Activated effector memory CD4-positive, alpha-beta T cell treated with anti-CD3 and anti-CD28 coated beads, Interleukin-2, amount 50 U/mL, for 16 hours (primary cell): Measurements from ENCODE around the gene CLTC.
"Not testable (repeated sequence)": the region's sequence is repeated elsewhere in the genome, so short reads cannot be mapped to it uniquely, and the experiment has no call there.

Experiments
- DNase-seq: peaks from one replicate; pipeline ENCODE4 v3.0.0-alpha.2; 2020

Gene CLTC

GRCh38 chr17:59619298-59620063, at the start of gene CLTC:
CLTC (plus strand) TSS chr17:59619895; CDS start chr17:59620132, 237 bp downstream.
- peak; percentile 97 for DNase-seq

- DNase-seq: no peak
Observed at GRCh38 chr17:59572301-59572924, 47.3 kb upstream of the CLTC start.

GRCh38 chr17:59584168-59584567, 35.5 kb upstream of the CLTC start:
- not testable (repeated sequence) for DNase-seq

- DNase-seq: no peak
Observed at GRCh38 chr17:59600169-59600568, 19.5 kb upstream of the CLTC start.

- no peak for DNase-seq
Observed at GRCh38 chr17:59601130-59601529, 18.6 kb upstream of the CLTC start.

- DNase-seq: no peak
Observed at GRCh38 chr17:59607061-59607460, 12.6 kb upstream of the CLTC start.

GRCh38 chr17:59607817-59608403, 11.8 kb upstream of the CLTC start:
- DNase-seq: peak; percentile 73

GRCh38 chr17:59611503-59611902, 8.2 kb upstream of the CLTC start:
- no peak for DNase-seq

- no peak for DNase-seq
Observed at GRCh38 chr17:59616253-59616920, 3.3 kb upstream of the CLTC start.

GRCh38 chr17:59617156-59617732, 2.5 kb upstream of the CLTC start:
- DNase-seq: no peak

GRCh38 chr17:59619035-59619297, 729 bp upstream of the CLTC start:
- DNase-seq: no peak

- DNase-seq: no peak
Observed at GRCh38 chr17:59620064-59620359, 317 bp downstream of the CLTC start.

- DNase-seq: peak; percentile 78
Observed at GRCh38 chr17:59620518-59621259, 994 bp downstream of the CLTC start.

GRCh38 chr17:59621771-59622170, 2.1 kb downstream of the CLTC start:
- DNase-seq: no peak

GRCh38 chr17:59623151-59623550, 3.5 kb downstream of the CLTC start:
- no peak for DNase-seq

GRCh38 chr17:59626756-59627155, 7.1 kb downstream of the CLTC start:
- DNase-seq: no peak

GRCh38 chr17:59627274-59627673, 7.6 kb downstream of the CLTC start:
- DNase-seq: no peak

- DNase-seq: no peak
Observed at GRCh38 chr17:59627770-59628171, 8.1 kb downstream of the CLTC start.

GRCh38 chr17:59629174-59629573, 9.5 kb downstream of the CLTC start:
- DNase-seq: no peak

- DNase-seq: no peak
Observed at GRCh38 chr17:59631276-59631675, 11.6 kb downstream of the CLTC start.

- DNase-seq: no peak
Observed at GRCh38 chr17:59632398-59632797, 12.7 kb downstream of the CLTC start.

GRCh38 chr17:59633658-59634359, 14.1 kb downstream of the CLTC start:
- DNase-seq: no peak
